Heart left ventricle (tissue), 13 donors: ENCODE data around the gene MLN.

Source experiments
- POLR2A ChIP-seq, 2 donors: fragments of 450-650 bp; IDR thresholded peaks; one replicate each; pipeline ENCODE4 v1.6.1; 2017; ENCODE audit warnings: antibody characterized with exemption in 2 of 2, mild to moderate bottlenecking in 2 of 2, moderate library complexity in 2 of 2
- TF ChIP-seq, protein P1 (sequence below), 12 donors: fragments of 200-600 bp; sonication (generic) in 4 of 12; IDR thresholded peaks; one replicate each; pipeline versions ENCODE4 v1.5.0 to v1.8.0; 2018 to 2022; ENCODE audit warnings: antibody characterized with exemption in 12 of 12, mild to moderate bottlenecking in 5 of 12
- donor health status: ischemic (EF 13 %, LVEDD 7.1; RV severe dilation, severe dysfunction).
- donor health status: DM: no; HTN: yes; CAD: no.
- donor health status: DM: no; HTN: no; CAD: no.
- donor health status: ischemic (EF 25% LVEDD 6.9; RV normal size, moderate dysfunction).
- donor health status: ischemic (EF 25% LVEDD 5.7; RV mildly dilated, moderate dysfunction).
- donor health status: ischemic (EF 35%, LVEDD 5.7; RV mildly dilated, moderate dysfunction).
- donor health status: nonischemic (EF 11% LVEDD 7.7; RV severe dilation, severe dysfunction).
- donor health status: DM: yes; HTN: yes; CAD: no.
- donor health status: PGD.
- donor health status: ischemic (EF 29% LVEDD 5.4; RV normal size, mild dysfunction).
- donor health status: nonischemic (EF 23%, LVEDD 6.1; RV moderate dilation, normal function).

- TF ChIP-seq, protein P1, sequence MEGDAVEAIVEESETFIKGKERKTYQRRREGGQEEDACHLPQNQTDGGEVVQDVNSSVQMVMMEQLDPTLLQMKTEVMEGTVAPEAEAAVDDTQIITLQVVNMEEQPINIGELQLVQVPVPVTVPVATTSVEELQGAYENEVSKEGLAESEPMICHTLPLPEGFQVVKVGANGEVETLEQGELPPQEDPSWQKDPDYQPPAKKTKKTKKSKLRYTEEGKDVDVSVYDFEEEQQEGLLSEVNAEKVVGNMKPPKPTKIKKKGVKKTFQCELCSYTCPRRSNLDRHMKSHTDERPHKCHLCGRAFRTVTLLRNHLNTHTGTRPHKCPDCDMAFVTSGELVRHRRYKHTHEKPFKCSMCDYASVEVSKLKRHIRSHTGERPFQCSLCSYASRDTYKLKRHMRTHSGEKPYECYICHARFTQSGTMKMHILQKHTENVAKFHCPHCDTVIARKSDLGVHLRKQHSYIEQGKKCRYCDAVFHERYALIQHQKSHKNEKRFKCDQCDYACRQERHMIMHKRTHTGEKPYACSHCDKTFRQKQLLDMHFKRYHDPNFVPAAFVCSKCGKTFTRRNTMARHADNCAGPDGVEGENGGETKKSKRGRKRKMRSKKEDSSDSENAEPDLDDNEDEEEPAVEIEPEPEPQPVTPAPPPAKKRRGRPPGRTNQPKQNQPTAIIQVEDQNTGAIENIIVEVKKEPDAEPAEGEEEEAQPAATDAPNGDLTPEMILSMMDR (IDR thresholded peaks at IDR 0.05): no peak
- TF ChIP-seq POLR2A (IDR thresholded peaks at IDR 0.05): no peak
Observed at GRCh38 chr6:33813246-33813904, 9.6 kb upstream of the MLN start.
